ENCODE results near the gene IL17A.

Gene IL17A

GRCh38 chr6:52149076-52149475 is 37.1 kb upstream of the IL17A start:
- no peak for TF ChIP-seq EGR1 (IDR thresholded peaks at IDR 0.05)
- TF ChIP-seq CEBPB (IDR thresholded peaks at IDR 0.05), result no peak
- TF ChIP-seq YY1 (IDR thresholded peaks at IDR 0.05; ENCODE audit: low read depth), result no peak
- TF ChIP-seq TAF1 (IDR thresholded peaks at IDR 0.05; ENCODE audit: low read depth), result no peak
- TF ChIP-seq USF1 (IDR thresholded peaks at IDR 0.05), result no peak
- no peak for TF ChIP-seq FOXM1 (IDR thresholded peaks at IDR 0.05; ENCODE audit: borderline replicate concordance, low read depth)
- TF ChIP-seq TEAD4 (IDR thresholded peaks at IDR 0.05), result no peak
- no peak for TF ChIP-seq MAX (IDR thresholded peaks at IDR 0.05)
- no peak for TF ChIP-seq NFIC (IDR thresholded peaks at IDR 0.05)
- TF ChIP-seq EP300 (IDR thresholded peaks at IDR 0.05; ENCODE audit: borderline replicate concordance), result no peak
- TF ChIP-seq CREB1 (IDR thresholded peaks at IDR 0.05; ENCODE audit: low read depth), result no peak
- TF ChIP-seq ZBTB7A (IDR thresholded peaks at IDR 0.05; ENCODE audit: low read depth), result no peak
- no peak for TF ChIP-seq TCF12 (IDR thresholded peaks at IDR 0.05; ENCODE audit: low read depth)
- no peak for TF ChIP-seq RAD21 (IDR thresholded peaks at IDR 0.05; ENCODE audit: low read depth)
- TF ChIP-seq REST (IDR thresholded peaks at IDR 0.05; ENCODE audit: low read depth), result no peak

- no peak for TF ChIP-seq USF1 (IDR thresholded peaks at IDR 0.05)
Observed at GRCh38 chr6:52149949-52150348, 36.2 kb upstream of the IL17A start.

- no peak for TF ChIP-seq USF1 (IDR thresholded peaks at IDR 0.05)
- TF ChIP-seq EGR1 (IDR thresholded peaks at IDR 0.05), result no peak
- no peak for TF ChIP-seq CEBPB (IDR thresholded peaks at IDR 0.05)
- no peak for TF ChIP-seq YY1 (IDR thresholded peaks at IDR 0.05; ENCODE audit: low read depth)
- no peak for TF ChIP-seq RAD21 (IDR thresholded peaks at IDR 0.05; ENCODE audit: low read depth)
- no peak for TF ChIP-seq MAX (IDR thresholded peaks at IDR 0.05)
- no peak for TF ChIP-seq FOXM1 (IDR thresholded peaks at IDR 0.05; ENCODE audit: borderline replicate concordance, low read depth)
- TF ChIP-seq TAF1 (IDR thresholded peaks at IDR 0.05; ENCODE audit: low read depth), result no peak
- no peak for TF ChIP-seq TCF12 (IDR thresholded peaks at IDR 0.05; ENCODE audit: low read depth)
- no peak for TF ChIP-seq REST (IDR thresholded peaks at IDR 0.05; ENCODE audit: low read depth)
- TF ChIP-seq ZBTB7A (IDR thresholded peaks at IDR 0.05; ENCODE audit: low read depth), result no peak
- TF ChIP-seq TEAD4 (IDR thresholded peaks at IDR 0.05), result no peak
- no peak for TF ChIP-seq CREB1 (IDR thresholded peaks at IDR 0.05; ENCODE audit: low read depth)
- TF ChIP-seq NFIC (IDR thresholded peaks at IDR 0.05), result no peak
Observed at GRCh38 chr6:52152070-52152423, 34.1 kb upstream of the IL17A start.

- no peak for TF ChIP-seq YY1 (IDR thresholded peaks at IDR 0.05; ENCODE audit: low read depth)
- no peak for TF ChIP-seq TEAD4 (IDR thresholded peaks at IDR 0.05)
- no peak for TF ChIP-seq MAX (IDR thresholded peaks at IDR 0.05)
- no peak for TF ChIP-seq NFIC (IDR thresholded peaks at IDR 0.05)
- TF ChIP-seq EP300 (IDR thresholded peaks at IDR 0.05; ENCODE audit: borderline replicate concordance), result no peak
- TF ChIP-seq TCF12 (IDR thresholded peaks at IDR 0.05; ENCODE audit: low read depth), result no peak
- TF ChIP-seq FOXM1 (IDR thresholded peaks at IDR 0.05; ENCODE audit: borderline replicate concordance, low read depth), result no peak
- TF ChIP-seq ZBTB7A (IDR thresholded peaks at IDR 0.05; ENCODE audit: low read depth), result no peak
- TF ChIP-seq TAF1 (IDR thresholded peaks at IDR 0.05; ENCODE audit: low read depth), result no peak
- no peak for TF ChIP-seq USF1 (IDR thresholded peaks at IDR 0.05)
Observed at GRCh38 chr6:52152711-52153160, 33.4 kb upstream of the IL17A start.

- TF ChIP-seq CREB1 (IDR thresholded peaks at IDR 0.05; ENCODE audit: low read depth) (no peak), CEBPB (IDR thresholded peaks at IDR 0.05) (no peak), REST (IDR thresholded peaks at IDR 0.05; ENCODE audit: low read depth) (no peak), EGR1 (IDR thresholded peaks at IDR 0.05) (no peak), RAD21 (IDR thresholded peaks at IDR 0.05; ENCODE audit: low read depth) (no peak), ZBTB7A (IDR thresholded peaks at IDR 0.05; ENCODE audit: low read depth) (no peak)
Observed at GRCh38 chr6:52154381-52154780, 31.8 kb upstream of the IL17A start.

Data from Ishikawa (cell line).